ENCODE results near the gene CSTPP1.

CSTPP1 gene

DNA sequence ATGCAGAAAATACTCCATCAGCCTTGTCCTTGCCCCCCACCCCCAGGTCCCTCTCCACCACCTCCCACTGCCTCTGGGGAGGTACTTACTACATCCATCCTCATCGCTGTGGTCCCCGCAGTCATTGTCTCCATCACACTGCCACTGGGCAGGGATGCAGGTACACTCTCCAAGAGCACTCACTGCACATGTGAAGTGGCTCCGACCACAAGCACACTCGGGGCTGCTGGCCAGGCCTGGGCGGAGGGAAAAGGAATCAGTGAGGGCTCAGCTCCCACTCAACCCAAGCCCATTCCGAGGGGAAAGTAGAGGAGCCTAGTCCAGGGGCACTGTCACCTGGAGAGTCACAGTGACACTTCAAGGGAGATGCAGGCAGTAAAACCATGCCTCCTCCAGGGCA lies 33.9 kb upstream of the CSTPP1 start:
- Histone ChIP-seq H3K36me3 (ENCODE audit: insufficient read depth, low read length) (peaks cover 13% of the 10 kb centered on the region), H3K4me3 (ENCODE audit: low read depth, low read length, poor library complexity, severe bottlenecking) (no peak overlapping the region), H3K4me1 (ENCODE audit: insufficient read depth, low read length, severe bottlenecking) (peaks cover 16% of the 10 kb centered on the region), H3K9me2 (ENCODE audit: low read depth, low read length) (no peaks in the 10 kb centered on the region), H4K20me1 (ENCODE audit: insufficient read depth, low read length) (no peaks in the 10 kb centered on the region), H3K4me2 (ENCODE audit: low read length) (no peak overlapping the region), H2AFZ (ENCODE audit: low read length) (no peak overlapping the region), H3K27me3 (ENCODE audit: insufficient read depth, low read length) (no peaks in the 10 kb centered on the region), H3K9ac (ENCODE audit: low read length) (no peak overlapping the region), H3K27ac (ENCODE audit: low read depth, low read length, poor library complexity, severe bottlenecking) (no peak overlapping the region), H3K79me2 (ENCODE audit: insufficient read depth, low read length) (no peaks in the 10 kb centered on the region), H3K9me3 (ENCODE audit: low read length) (no peaks in the 10 kb centered on the region), H3F3A (ENCODE audit: insufficient read depth, low read length) (no peaks in the 10 kb centered on the region)
- TF ChIP-seq EZH2 (IDR thresholded peaks at IDR 0.05; ENCODE audit: borderline replicate concordance, low read length) (no peak), CTCF (IDR thresholded peaks at IDR 0.05; ENCODE audit: low read length) (no peak)

DNA sequence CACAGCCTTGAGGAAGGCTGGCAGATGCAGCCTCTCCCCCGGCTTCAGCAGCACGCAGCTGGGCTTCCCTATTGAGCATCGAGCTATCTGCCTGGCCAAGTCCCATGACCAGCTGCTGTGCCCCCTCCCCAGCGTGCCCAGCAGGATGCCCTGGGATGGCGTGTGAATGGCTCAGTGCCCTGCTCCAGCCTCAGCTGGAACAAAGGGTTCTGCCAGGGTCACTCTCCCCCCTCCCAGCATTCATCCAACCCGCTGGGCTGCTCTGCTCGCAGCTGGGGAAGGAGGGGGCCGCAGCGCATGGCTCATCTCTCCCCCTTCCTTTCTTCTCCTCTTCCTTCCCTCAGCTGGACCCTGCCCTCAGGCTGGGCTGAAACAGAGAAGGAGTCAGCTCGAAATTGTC lies 32.7 kb upstream of the CSTPP1 start:
- Histone ChIP-seq H3K4me2 (ENCODE audit: low read length) (no peak overlapping the region), H4K20me1 (ENCODE audit: insufficient read depth, low read length) (no peaks in the 10 kb centered on the region), H2AFZ (ENCODE audit: low read length) (no peak overlapping the region), H3K27ac (ENCODE audit: low read depth, low read length, poor library complexity, severe bottlenecking) (no peak overlapping the region), H3K9me2 (ENCODE audit: low read depth, low read length) (no peaks in the 10 kb centered on the region), H3K4me1 (ENCODE audit: insufficient read depth, low read length, severe bottlenecking) (peaks cover 16% of the 10 kb centered on the region), H3K27me3 (ENCODE audit: insufficient read depth, low read length) (no peaks in the 10 kb centered on the region), H3K9me3 (ENCODE audit: low read length) (no peaks in the 10 kb centered on the region), H3K79me2 (ENCODE audit: insufficient read depth, low read length) (no peaks in the 10 kb centered on the region), H3F3A (ENCODE audit: insufficient read depth, low read length) (no peaks in the 10 kb centered on the region), H3K4me3 (ENCODE audit: low read depth, low read length, poor library complexity, severe bottlenecking) (no peak overlapping the region), H3K36me3 (ENCODE audit: insufficient read depth, low read length) (peaks cover 5% of the 10 kb centered on the region; the same call in 1 of the 2 replicates), H3K9ac (ENCODE audit: low read length) (no peak overlapping the region)
- TF ChIP-seq CTCF (IDR thresholded peaks at IDR 0.05; ENCODE audit: low read length) (no peak), EZH2 (IDR thresholded peaks at IDR 0.05; ENCODE audit: borderline replicate concordance, low read length) (no peak)

- H3K4me2 ChIP-seq (ENCODE audit: low read length), result no peak overlapping the region
- no peaks in the 10 kb centered on the region for H3K9me3 ChIP-seq (ENCODE audit: low read length)
- H3K9ac ChIP-seq (ENCODE audit: low read length), result no peak overlapping the region
- no peak overlapping the region for H3K27ac ChIP-seq (ENCODE audit: low read depth, low read length, poor library complexity, severe bottlenecking)
- H3K9me2 ChIP-seq (ENCODE audit: low read depth, low read length), result no peaks in the 10 kb centered on the region
- no peaks in the 10 kb centered on the region for H3K36me3 ChIP-seq (ENCODE audit: insufficient read depth, low read length)
- H4K20me1 ChIP-seq (ENCODE audit: insufficient read depth, low read length), result no peaks in the 10 kb centered on the region
- no peaks in the 10 kb centered on the region for H3K79me2 ChIP-seq (ENCODE audit: insufficient read depth, low read length)
- peaks cover 16% of the 10 kb centered on the region for H3K4me1 ChIP-seq (ENCODE audit: insufficient read depth, low read length, severe bottlenecking)
- no peak overlapping the region for H3K4me3 ChIP-seq (ENCODE audit: low read depth, low read length, poor library complexity, severe bottlenecking)
- H3F3A ChIP-seq (ENCODE audit: insufficient read depth, low read length), result no peaks in the 10 kb centered on the region
- TF ChIP-seq EZH2 (IDR thresholded peaks at IDR 0.05; ENCODE audit: borderline replicate concordance, low read length) (no peak), CTCF (IDR thresholded peaks at IDR 0.05; ENCODE audit: low read length) (no peak)
- H3K27me3 ChIP-seq (ENCODE audit: insufficient read depth, low read length), result no peaks in the 10 kb centered on the region
- H2AFZ ChIP-seq (ENCODE audit: low read length), result no peak overlapping the region
Observed at GRCh38 chr11:46905806-46906205, 30.8 kb upstream of the CSTPP1 start.

All from OCI-LY1 (cell line).